Measurements from ENCODE around the gene PRKAR1B. TPM values are rescaled to one million over a fixed set of nuclear protein-coding genes. Genes with fewer than 3 reads are reported as not detected.

PRKAR1B gene
- total RNA-seq, 1 experiment from 2014 or later = 43.3 TPM

- Mint-ChIP-seq H3K4me3 (no peak overlapping the region), H3K9me3 (peaks cover 6 to 8% of the 10 kb centered on the region in 2 experiments), H3K27ac (peak overlapping the region in 1 of 3 experiments; percentile 2; a peak in 1 of 7 replicates), H3K4me1 (peaks cover 5 to 9% of the 10 kb centered on the region in 2 experiments), H3K36me3 (ENCODE audit: insufficient read depth in 1 of 3, low read depth in 3 of 3) (peaks cover 13 to 49% (median 24%) of the 10 kb centered on the region in 3 experiments), H3K27me3 (ENCODE audit: low read depth) (no peaks in the 10 kb centered on the region)
- H3K79me2 ChIP-seq (ENCODE audit: insufficient read depth, low read length) = no peaks in the 10 kb centered on the region
- H2BK12ac ChIP-seq (ENCODE audit: insufficient read length, low read depth, low read length) = no peak overlapping the region
- H3K18ac ChIP-seq (ENCODE audit: insufficient read length, low read depth, low read length) = no peak overlapping the region
- no peak overlapping the region for H3T11ph ChIP-seq (ENCODE audit: low read length)
- no peak overlapping the region for H3K9ac ChIP-seq (ENCODE audit: extremely low read depth, insufficient read length, low read length)
- WGBS (ENCODE audit: extremely low coverage, insufficient read length, low lambda C conversion rate) = no CpG with 5 or more reads among the region's 4 CpGs
- no peak overlapping the region for H3K4ac ChIP-seq (ENCODE audit: low read depth, low read length)
- H2BK20ac ChIP-seq (ENCODE audit: low read depth, low read length, poor library complexity, severe bottlenecking) = no peak overlapping the region
- H3K56ac ChIP-seq (ENCODE audit: insufficient read length, low read depth, low read length) = no peak overlapping the region
- H2AFZ ChIP-seq (ENCODE audit: low read length) = no peak overlapping the region
- no peak overlapping the region for H3K27ac ChIP-seq (ENCODE audit: insufficient read length, low read depth, low read length)
- no peaks in the 10 kb centered on the region for H3K23me2 ChIP-seq (ENCODE audit: insufficient read length, low read depth, low read length, poor library complexity, severe bottlenecking)
- no peak overlapping the region for H4K5ac ChIP-seq (ENCODE audit: insufficient read length, low read depth, low read length)
- H3K9me3 ChIP-seq (ENCODE audit: control insufficient read depth, low read depth, low read length) = no peaks in the 10 kb centered on the region
- no peak overlapping the region for H4K91ac ChIP-seq (ENCODE audit: insufficient read length, low read depth, low read length)
- TF ChIP-seq CTCF (conservative IDR thresholded peaks at IDR 0.05) = no peak
- no peaks in the 10 kb centered on the region for H3K4me1 ChIP-seq (ENCODE audit: insufficient read depth, low read length)
- H3K79me1 ChIP-seq (ENCODE audit: insufficient read depth, low read depth, low read length, poor library complexity, severe bottlenecking) = peaks cover 2% of the 10 kb centered on the region
- H3K27me3 ChIP-seq (ENCODE audit: insufficient read depth, low read length) = no peaks in the 10 kb centered on the region
- H3K4me2 ChIP-seq (ENCODE audit: insufficient read depth, insufficient read length, low read length) = no peak overlapping the region
- H2AK5ac ChIP-seq (ENCODE audit: insufficient read length, low read length) = no peak overlapping the region
- no peak overlapping the region for H2BK5ac ChIP-seq (ENCODE audit: insufficient read length, low read length)
- peaks cover 5% of the 10 kb centered on the region for H4K20me1 ChIP-seq (ENCODE audit: control insufficient read depth, insufficient read depth, insufficient read length)
- no peak overlapping the region for H4K8ac ChIP-seq (replicated peaks; ENCODE audit: insufficient read length, low read depth, low read length)
- no peak overlapping the region for H2BK15ac ChIP-seq (ENCODE audit: low read depth, low read length)
- no peak for DNase-seq
- H2BK120ac ChIP-seq (ENCODE audit: low read depth, low read length, poor library complexity, severe bottlenecking) = no peak overlapping the region
- no peak overlapping the region for H3K23ac ChIP-seq (ENCODE audit: insufficient read length, low read depth, low read length)
- H3K14ac ChIP-seq (ENCODE audit: insufficient read depth, low read length) = no peak overlapping the region
These were observed 25.9 kb downstream of the PRKAR1B start for GRCh38 chr7:701086-701671.
